GM19455 (cell line): ENCODE results near the gene CX3CL1.
"Not testable (repeated sequence)": the region's sequence is repeated elsewhere in the genome, so short reads cannot be mapped to it uniquely, and the experiment has no call there.

Experiments used
- ATAC-seq: cut with Tn5 transposase; IDR thresholded peaks from one replicate; pipeline ENCODE4 v1.9.1; 2021; ENCODE audit not compliant: unreplicated experiment

CX3CL1 gene

GRCh38 chr16:57372372-57373116, at the start of gene CX3CL1:
Gene CX3CL1 (plus strand): TSS chr16:57372490. CDS start chr16:57372569, 79 bp downstream.
- ATAC-seq = no peak

GRCh38 chr16:57324749-57325148, 47.5 kb upstream of the CX3CL1 start:
- ATAC-seq = no peak

GRCh38 chr16:57325458-57325857, 46.8 kb upstream of the CX3CL1 start:
- ATAC-seq = no peak

GRCh38 chr16:57329718-57330327, 42.5 kb upstream of the CX3CL1 start:
- ATAC-seq = no peak

GRCh38 chr16:57331355-57331754, 40.9 kb upstream of the CX3CL1 start:
- no peak for ATAC-seq

GRCh38 chr16:57333402-57333801, 38.9 kb upstream of the CX3CL1 start:
- ATAC-seq = no peak

- no peak for ATAC-seq
Observed at GRCh38 chr16:57335366-57335765, 36.9 kb upstream of the CX3CL1 start.

GRCh38 chr16:57341062-57341440, 31.2 kb upstream of the CX3CL1 start:
- no peak for ATAC-seq

GRCh38 chr16:57341441-57342303, 30.6 kb upstream of the CX3CL1 start:
- ATAC-seq = no peak

- not testable (repeated sequence) for ATAC-seq
Observed at GRCh38 chr16:57342606-57343005, 29.7 kb upstream of the CX3CL1 start.

GRCh38 chr16:57343221-57343620, 29.1 kb upstream of the CX3CL1 start:
- no peak for ATAC-seq

- not testable (repeated sequence) for ATAC-seq
Observed at GRCh38 chr16:57344094-57344493, 28.2 kb upstream of the CX3CL1 start.

GRCh38 chr16:57345021-57345420, 27.3 kb upstream of the CX3CL1 start:
- no peak for ATAC-seq

GRCh38 chr16:57345666-57346204, 26.6 kb upstream of the CX3CL1 start:
- no peak for ATAC-seq

GRCh38 chr16:57347858-57348257, 24.4 kb upstream of the CX3CL1 start:
- ATAC-seq = no peak

GRCh38 chr16:57348327-57348726, 24.0 kb upstream of the CX3CL1 start:
- ATAC-seq = no peak

GRCh38 chr16:57349212-57350031, 22.9 kb upstream of the CX3CL1 start:
- peak; percentile 75 for ATAC-seq

GRCh38 chr16:57352636-57353047, 19.6 kb upstream of the CX3CL1 start:
- ATAC-seq = no peak

- ATAC-seq = no peak
Observed at GRCh38 chr16:57354311-57354710, 18.0 kb upstream of the CX3CL1 start.

- ATAC-seq = no peak
Observed at GRCh38 chr16:57355898-57356414, 16.3 kb upstream of the CX3CL1 start.
